ENCODE data around the gene SRGAP1. TPM values are rescaled to one million over a fixed set of nuclear protein-coding genes. Genes with fewer than 3 reads are reported as not detected.
"Not testable (repeated sequence)": the region's sequence is repeated elsewhere in the genome, so short reads cannot be mapped to it uniquely, and the experiment has no call there.

Gene SRGAP1
- total RNA-seq, 1 donor from 2014 or later, result 76.8 TPM

GRCh38 chr12:64122154-64122553 is 277.7 kb downstream of the SRGAP1 start:
- no peak for DNase-seq (ENCODE audit: low read depth)

GRCh38 chr12:64122995-64123394 is 278.5 kb downstream of the SRGAP1 start:
- no peak for DNase-seq (ENCODE audit: low read depth)

DNA sequence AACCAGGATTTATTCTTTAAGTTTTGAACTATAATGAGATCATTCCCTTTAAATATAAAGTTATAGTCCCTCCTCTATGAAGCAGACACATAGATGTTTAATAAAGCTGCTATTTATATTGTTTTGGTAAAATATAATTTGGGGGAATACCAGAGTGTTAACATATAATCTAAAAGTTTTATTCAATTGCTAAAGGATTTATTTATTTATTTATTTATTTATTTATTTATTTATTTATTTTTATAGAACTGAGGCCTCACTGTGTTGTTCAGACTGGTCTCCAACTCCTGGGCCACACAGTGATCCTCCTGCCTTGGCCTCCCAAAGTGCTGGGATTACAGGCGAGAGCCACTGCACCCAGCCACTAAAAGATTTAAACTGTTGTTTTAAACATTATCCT is 278.9 kb downstream of the SRGAP1 start:
- DNase-seq (ENCODE audit: low read depth), result no peak

DNA sequence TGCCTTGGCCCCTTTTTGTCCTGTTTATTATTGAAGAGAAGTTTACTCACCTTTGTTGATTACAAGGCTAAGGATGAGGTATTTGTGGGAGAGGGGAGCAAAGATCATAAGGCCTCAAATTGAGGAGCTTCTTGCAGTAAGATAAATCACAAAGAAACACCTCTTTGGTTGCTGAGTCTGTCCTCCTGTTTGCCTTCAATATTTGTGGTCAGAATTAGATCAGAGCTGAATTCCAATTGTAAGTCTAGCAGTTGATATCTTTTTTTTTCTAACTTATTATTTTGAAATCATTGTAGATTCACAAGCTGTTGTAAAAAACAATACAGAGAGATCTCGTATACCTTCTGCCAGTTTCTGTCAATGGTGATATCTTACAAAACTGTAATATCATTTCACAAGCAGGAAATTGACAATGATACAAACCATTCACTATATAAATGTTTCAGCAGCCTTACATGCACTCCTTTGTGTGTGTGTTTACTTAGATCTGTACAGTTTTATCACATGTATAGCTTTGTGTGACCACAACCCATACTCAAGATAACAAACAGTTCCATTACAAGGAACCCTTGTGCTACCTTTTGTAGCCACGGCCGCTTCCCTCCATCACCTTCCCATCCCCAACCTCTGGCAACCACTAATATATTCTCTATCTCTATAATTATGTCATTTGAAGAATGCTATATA is 280.2 kb downstream of the SRGAP1 start:
- DNase-seq (ENCODE audit: low read depth), result no peak

DNA sequence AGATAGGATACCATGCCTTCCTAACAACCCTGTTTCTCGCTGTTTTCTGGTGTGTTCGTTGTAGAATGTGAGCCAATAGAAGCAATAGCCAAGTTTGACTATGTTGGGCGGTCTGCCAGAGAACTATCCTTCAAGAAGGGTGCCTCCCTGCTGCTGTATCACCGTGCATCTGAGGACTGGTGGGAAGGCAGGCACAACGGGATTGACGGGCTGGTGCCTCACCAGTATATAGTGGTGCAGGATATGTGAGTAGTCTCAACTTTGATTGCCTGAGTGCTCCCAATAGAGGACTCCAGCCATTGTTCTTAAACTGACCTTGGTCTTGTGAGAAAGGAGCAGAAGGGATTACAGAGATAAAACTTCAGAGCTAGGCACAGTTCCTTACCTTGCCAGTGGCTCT is 281.4 kb downstream of the SRGAP1 start:
- no peak for DNase-seq (ENCODE audit: low read depth)

DNA sequence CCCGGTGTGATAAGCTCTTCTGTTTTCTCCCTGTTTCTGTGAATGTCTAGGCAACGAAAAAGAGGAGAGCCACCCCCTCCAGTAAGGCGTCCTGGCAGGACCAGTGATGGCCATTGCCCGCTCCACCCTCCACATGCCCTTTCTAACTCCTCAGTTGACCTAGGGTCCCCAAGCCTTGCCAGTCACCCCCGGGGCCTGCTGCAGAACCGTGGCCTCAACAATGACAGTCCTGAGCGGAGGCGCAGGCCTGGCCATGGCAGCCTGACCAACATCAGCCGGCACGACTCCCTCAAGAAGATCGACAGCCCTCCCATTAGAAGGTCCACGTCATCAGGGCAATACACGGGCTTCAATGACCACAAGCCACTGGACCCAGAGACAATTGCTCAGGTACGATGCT is 283.3 kb downstream of the SRGAP1 start:
- no peak for DNase-seq (ENCODE audit: low read depth)

DNA sequence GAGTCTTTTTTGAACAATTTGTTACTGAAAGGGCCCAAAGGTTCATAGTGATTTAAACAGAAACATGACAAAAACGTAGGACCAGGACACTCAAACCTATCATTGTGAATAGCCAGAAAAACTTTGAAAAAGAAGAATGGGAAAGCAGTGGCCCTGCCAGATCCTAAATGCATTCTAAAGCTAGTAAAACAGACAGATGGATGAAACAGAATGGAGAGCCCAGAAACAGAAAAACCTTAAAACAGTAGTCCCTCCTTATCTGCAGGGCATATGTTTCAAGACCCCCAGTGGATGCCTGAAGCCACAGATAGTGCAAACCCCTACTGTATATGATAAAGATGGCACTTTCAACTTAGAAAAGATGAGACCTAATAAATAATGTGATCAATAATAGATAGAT is 283.9 kb downstream of the SRGAP1 start:
- no peak for DNase-seq (ENCODE audit: low read depth)

- DNase-seq (ENCODE audit: low read depth), result not testable (repeated sequence)
Observed at GRCh38 chr12:64130476-64130875, 286.0 kb downstream of the SRGAP1 start.

GRCh38 chr12:64131456-64131855 is 287.0 kb downstream of the SRGAP1 start:
- DNase-seq (ENCODE audit: low read depth), result not testable (repeated sequence)

DNA sequence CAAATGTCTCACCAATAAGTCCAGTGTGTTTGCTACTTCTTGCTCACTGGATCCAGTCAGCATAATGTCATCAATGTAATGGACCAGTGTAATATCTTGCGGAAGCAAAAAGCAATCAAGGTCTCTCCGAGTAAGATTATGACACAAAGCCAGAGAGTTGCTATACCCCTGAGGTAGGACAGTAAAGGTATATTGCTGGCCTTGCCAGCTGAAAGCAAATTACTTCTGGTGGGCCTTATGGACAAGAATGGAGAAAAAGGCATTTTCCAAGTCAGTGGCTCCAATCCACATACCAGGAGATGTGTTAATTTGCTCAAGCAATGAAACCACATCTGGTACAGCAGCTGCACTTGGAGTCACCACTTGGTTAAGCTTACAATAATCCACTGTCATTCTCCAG is 288.2 kb downstream of the SRGAP1 start:
- DNase-seq (ENCODE audit: low read depth), result not testable (repeated sequence)

- no peak for DNase-seq (ENCODE audit: low read depth)
Observed at GRCh38 chr12:64137117-64137516, 292.6 kb downstream of the SRGAP1 start.

- no peak for DNase-seq (ENCODE audit: low read depth)
Observed at GRCh38 chr12:64139021-64139420, 294.5 kb downstream of the SRGAP1 start.

GRCh38 chr12:64142382-64142781 is 297.9 kb downstream of the SRGAP1 start:
- no peak for DNase-seq (ENCODE audit: low read depth)

DNA sequence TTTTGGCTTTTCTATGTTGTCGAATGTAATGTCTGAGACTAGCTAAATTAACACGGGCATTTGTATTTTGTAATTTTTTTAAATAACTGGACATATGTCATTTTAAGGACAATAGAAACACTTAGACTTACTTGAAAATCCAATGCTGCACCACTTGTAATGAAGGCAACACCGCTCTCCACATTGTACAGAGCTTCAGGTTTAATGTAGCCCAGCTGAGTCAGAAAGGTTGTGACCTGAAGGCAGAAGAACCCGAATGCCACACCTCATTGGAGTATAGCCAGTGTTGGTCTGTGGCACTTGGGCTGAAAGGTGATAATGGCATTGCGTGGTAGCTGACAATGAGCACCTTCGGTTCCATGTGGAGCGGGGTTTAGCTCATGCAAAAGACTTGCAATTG is 298.3 kb downstream of the SRGAP1 start:
- no peak for DNase-seq (ENCODE audit: low read depth)

DNA sequence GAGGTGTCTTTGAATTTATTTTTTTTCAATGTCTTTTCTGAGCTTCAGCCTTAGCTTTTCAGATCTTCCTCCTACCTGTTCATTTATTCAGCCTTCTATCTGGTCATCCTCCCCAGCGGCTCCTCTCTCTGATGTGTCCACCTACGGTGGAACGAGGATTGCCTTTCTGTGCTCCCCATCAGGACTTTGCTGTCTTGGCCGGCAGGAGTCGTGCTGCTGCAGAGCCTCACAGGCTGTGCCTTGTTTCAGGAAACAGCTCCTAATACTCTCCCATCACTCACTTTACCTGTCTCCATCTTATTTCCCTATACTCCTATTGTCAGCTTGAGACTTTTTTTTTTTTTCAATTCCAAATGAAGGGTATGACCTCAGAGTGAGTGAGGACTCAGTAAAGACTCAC is 300.7 kb downstream of the SRGAP1 start:
- DNase-seq (ENCODE audit: low read depth), result no peak

GRCh38 chr12:64147011-64147631 is 302.6 kb downstream of the SRGAP1 start:
- DNase-seq (ENCODE audit: low read depth), result peak; percentile 35

- peak; percentile 51 for DNase-seq (ENCODE audit: low read depth)
Observed at GRCh38 chr12:64147875-64148274, 303.4 kb downstream of the SRGAP1 start.

GRCh38 chr12:64154677-64155076 is 310.2 kb downstream of the SRGAP1 start:
- DNase-seq (ENCODE audit: low read depth), result no peak

GRCh38 chr12:64157110-64157509 is 312.6 kb downstream of the SRGAP1 start:
- DNase-seq (ENCODE audit: low read depth), result no peak

- no peak for DNase-seq (ENCODE audit: low read depth)
Observed at GRCh38 chr12:64160021-64160710, 315.7 kb downstream of the SRGAP1 start.

GRCh38 chr12:64160711-64161060 is 316.2 kb downstream of the SRGAP1 start:
- DNase-seq (ENCODE audit: low read depth), result no peak

- DNase-seq (ENCODE audit: low read depth), result peak; percentile 36
Observed at GRCh38 chr12:64166606-64167005, 322.1 kb downstream of the SRGAP1 start.

GRCh38 chr12:64167041-64167440 is 322.5 kb downstream of the SRGAP1 start:
- DNase-seq (ENCODE audit: low read depth), result not testable (repeated sequence)
